ENCODE measurements around the gene HERC3.

HERC3 gene

GRCh38 chr4:88725143-88725542 lies 132.9 kb downstream of the HERC3 start:
- Histone ChIP-seq H3K4me3 (ENCODE audit: low read depth in 1 of 2, low read length in 2 of 2) (no peak overlapping the region), H3K27me3 (ENCODE audit: control insufficient read depth in 1 of 2, insufficient read depth in 2 of 2, low read length in 2 of 2) (no peaks in the 10 kb centered on the region), H3K27ac (ENCODE audit: low read depth, low read length) (no peak overlapping the region), H3K36me3 (ENCODE audit: insufficient read depth, low read length) (peaks cover 34% of the 10 kb centered on the region), H3K9ac (ENCODE audit: low read length) (no peak overlapping the region), H3K9me3 (ENCODE audit: low read length) (no peaks in the 10 kb centered on the region), H3K4me1 (ENCODE audit: insufficient read depth, low read length) (peaks cover 11% of the 10 kb centered on the region)

DNA sequence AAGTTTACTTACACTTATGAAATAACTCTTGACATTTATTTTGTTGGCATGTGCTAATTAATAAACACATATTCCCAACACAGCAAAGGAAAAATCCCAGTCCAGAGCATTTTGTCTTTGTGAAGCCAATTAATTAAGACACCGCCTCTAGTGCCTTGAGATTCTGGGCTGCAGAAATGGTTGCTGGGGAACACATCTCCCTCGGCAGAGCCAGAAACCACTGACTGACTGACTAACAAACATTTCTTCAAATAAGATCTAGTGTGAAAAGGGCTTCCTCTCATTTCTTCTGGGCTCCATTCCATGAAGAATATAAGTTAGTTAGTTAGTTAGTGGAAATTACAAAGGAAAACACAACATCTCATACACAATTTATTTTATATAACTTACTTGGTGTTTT lies 133.7 kb downstream of the HERC3 start:
- Histone ChIP-seq H3K9ac (ENCODE audit: low read length) (no peak overlapping the region), H3K36me3 (ENCODE audit: insufficient read depth, low read length) (peaks cover 43% of the 10 kb centered on the region), H3K9me3 (ENCODE audit: low read length) (no peaks in the 10 kb centered on the region), H3K4me1 (ENCODE audit: insufficient read depth, low read length) (peaks cover 3% of the 10 kb centered on the region), H3K4me3 (ENCODE audit: low read depth in 1 of 2, low read length in 2 of 2) (no peak overlapping the region), H3K27me3 (ENCODE audit: control insufficient read depth in 1 of 2, insufficient read depth in 2 of 2, low read length in 2 of 2) (no peaks in the 10 kb centered on the region), H3K27ac (ENCODE audit: low read depth, low read length) (no peak overlapping the region)

GRCh38 chr4:88728146-88728545 lies 135.9 kb downstream of the HERC3 start:
- no peak overlapping the region for H3K27ac ChIP-seq (ENCODE audit: low read depth, low read length)
- H3K4me1 ChIP-seq (ENCODE audit: insufficient read depth, low read length), result no peaks in the 10 kb centered on the region

DNA sequence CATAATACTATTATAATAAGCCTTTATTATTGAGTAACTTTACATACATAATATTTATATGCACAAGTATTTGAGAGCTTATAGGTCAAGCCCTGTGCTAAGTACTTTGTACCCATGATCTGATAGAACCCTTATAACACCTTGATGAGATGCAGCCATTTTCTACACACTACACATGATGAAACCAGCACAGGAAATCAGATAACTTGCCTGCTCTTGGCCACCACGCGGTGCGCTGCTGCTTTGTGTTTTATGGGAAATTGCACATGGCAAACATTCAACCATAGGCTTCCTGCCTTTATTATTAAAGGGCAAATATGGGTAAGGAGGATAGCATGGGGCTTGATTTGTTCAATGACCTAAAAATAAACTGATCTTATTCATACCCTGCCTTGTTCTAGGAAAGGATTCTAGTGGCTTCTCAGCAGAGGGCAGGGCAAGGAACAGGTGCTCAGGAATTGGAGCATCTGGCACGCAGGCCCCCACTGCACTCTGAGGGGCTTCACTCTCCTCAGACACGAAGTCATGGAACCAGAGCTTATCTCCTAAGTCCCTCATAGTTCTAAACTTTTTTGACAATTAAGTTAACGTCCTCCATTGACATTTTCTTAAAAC lies 137.0 kb downstream of the HERC3 start:
- Histone ChIP-seq H3K27ac (ENCODE audit: low read depth, low read length) (no peak overlapping the region), H3K4me1 (ENCODE audit: insufficient read depth, low read length) (no peaks in the 10 kb centered on the region), H3K9me3 (ENCODE audit: low read length) (no peaks in the 10 kb centered on the region), H3K9ac (ENCODE audit: low read length) (no peak overlapping the region), H3K36me3 (ENCODE audit: insufficient read depth, low read length) (peaks cover 47% of the 10 kb centered on the region), H3K4me3 (ENCODE audit: low read depth in 1 of 2, low read length in 2 of 2) (no peak overlapping the region), H3K27me3 (ENCODE audit: control insufficient read depth in 1 of 2, insufficient read depth in 2 of 2, low read length in 2 of 2) (no peaks in the 10 kb centered on the region)

More at GRCh38 chr4:88728146-88728545, 135.9 kb downstream of the HERC3 start:
- no peaks in the 10 kb centered on the region for H3K27me3 ChIP-seq (ENCODE audit: control insufficient read depth in 1 of 2, insufficient read depth in 2 of 2, low read length in 2 of 2)
- H3K9me3 ChIP-seq (ENCODE audit: low read length), result no peaks in the 10 kb centered on the region
- peaks cover 52% of the 10 kb centered on the region for H3K36me3 ChIP-seq (ENCODE audit: insufficient read depth, low read length)
- no peak overlapping the region for H3K9ac ChIP-seq (ENCODE audit: low read length)
- no peak overlapping the region for H3K4me3 ChIP-seq (ENCODE audit: low read depth in 1 of 2, low read length in 2 of 2)

GRCh38 chr4:88730811-88731210 lies 138.5 kb downstream of the HERC3 start:
- Histone ChIP-seq H3K9me3 (ENCODE audit: low read length) (no peaks in the 10 kb centered on the region), H3K4me1 (ENCODE audit: insufficient read depth, low read length) (no peaks in the 10 kb centered on the region), H3K36me3 (ENCODE audit: insufficient read depth, low read length) (peaks cover 53% of the 10 kb centered on the region), H3K27me3 (ENCODE audit: control insufficient read depth in 1 of 2, insufficient read depth in 2 of 2, low read length in 2 of 2) (no peaks in the 10 kb centered on the region), H3K9ac (ENCODE audit: low read length) (no peak overlapping the region), H3K27ac (ENCODE audit: low read depth, low read length) (no peak overlapping the region), H3K4me3 (ENCODE audit: low read depth in 1 of 2, low read length in 2 of 2) (no peak overlapping the region)

DNA sequence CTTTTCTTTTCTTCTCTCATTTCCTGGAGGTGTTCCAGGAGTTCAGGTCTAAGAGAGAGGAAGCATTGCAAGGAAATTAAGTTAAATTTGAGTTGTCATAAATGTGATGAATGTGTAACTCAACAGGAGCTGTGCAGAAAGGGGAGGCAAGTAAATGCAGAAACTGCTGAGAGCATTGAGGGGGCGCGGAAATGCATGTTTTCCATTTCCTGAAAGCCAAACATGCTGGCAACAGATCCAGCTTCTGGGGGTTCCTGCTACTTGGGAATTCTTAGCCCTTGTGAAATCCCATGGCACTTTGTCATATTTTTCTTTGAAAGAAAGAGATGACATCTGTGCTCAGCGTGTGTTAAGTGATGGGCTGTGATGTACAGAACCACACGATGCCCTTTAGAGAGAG lies 139.1 kb downstream of the HERC3 start:
- Histone ChIP-seq H3K9ac (ENCODE audit: low read length) (no peak overlapping the region), H3K36me3 (ENCODE audit: insufficient read depth, low read length) (peaks cover 52% of the 10 kb centered on the region), H3K27ac (ENCODE audit: low read depth, low read length) (no peak overlapping the region), H3K27me3 (ENCODE audit: control insufficient read depth in 1 of 2, insufficient read depth in 2 of 2, low read length in 2 of 2) (no peaks in the 10 kb centered on the region), H3K4me1 (ENCODE audit: insufficient read depth, low read length) (no peaks in the 10 kb centered on the region), H3K9me3 (ENCODE audit: low read length) (no peaks in the 10 kb centered on the region), H3K4me3 (ENCODE audit: low read depth in 1 of 2, low read length in 2 of 2) (no peak overlapping the region)

DNA sequence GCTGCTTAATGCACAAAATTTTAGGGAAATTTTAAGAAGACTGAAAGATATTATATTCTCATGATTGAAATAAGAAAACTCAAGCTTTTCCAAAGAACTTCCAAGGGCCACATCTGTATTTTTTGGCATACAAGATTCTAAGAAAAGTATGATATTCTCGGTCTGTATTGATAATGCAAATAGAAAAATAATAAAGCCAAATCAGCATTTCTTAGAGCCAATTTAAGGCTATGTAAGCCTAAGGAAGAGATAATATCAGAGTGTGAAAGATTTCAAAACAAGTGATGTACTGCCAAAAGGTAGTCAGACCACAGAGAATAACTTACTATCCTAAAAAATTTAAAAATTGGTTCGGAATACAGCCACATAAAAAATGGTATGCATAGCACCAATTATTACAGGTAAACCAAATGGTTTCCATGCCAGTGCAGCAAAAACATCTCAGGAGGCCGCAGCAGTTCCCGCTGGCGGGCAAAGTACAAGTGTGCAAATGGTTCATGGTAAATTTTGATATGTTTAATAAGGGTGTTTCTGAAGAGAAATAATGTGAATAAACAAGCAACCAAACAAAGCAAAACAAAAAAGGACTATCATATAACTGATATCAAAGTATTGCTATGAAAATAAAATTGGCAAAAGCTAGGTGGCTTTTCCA lies 140.6 kb downstream of the HERC3 start:
- H3K4me3 ChIP-seq (ENCODE audit: low read depth in 1 of 2, low read length in 2 of 2), result no peak overlapping the region
- H3K4me1 ChIP-seq (ENCODE audit: insufficient read depth, low read length), result peaks cover 9% of the 10 kb centered on the region
- peaks cover 38% of the 10 kb centered on the region for H3K36me3 ChIP-seq (ENCODE audit: insufficient read depth, low read length)
- H3K27me3 ChIP-seq (ENCODE audit: control insufficient read depth in 1 of 2, insufficient read depth in 2 of 2, low read length in 2 of 2), result no peaks in the 10 kb centered on the region
- H3K27ac ChIP-seq (ENCODE audit: low read depth, low read length), result no peak overlapping the region
- H3K9ac ChIP-seq (ENCODE audit: low read length), result no peak overlapping the region
- no peaks in the 10 kb centered on the region for H3K9me3 ChIP-seq (ENCODE audit: low read length)

DNA sequence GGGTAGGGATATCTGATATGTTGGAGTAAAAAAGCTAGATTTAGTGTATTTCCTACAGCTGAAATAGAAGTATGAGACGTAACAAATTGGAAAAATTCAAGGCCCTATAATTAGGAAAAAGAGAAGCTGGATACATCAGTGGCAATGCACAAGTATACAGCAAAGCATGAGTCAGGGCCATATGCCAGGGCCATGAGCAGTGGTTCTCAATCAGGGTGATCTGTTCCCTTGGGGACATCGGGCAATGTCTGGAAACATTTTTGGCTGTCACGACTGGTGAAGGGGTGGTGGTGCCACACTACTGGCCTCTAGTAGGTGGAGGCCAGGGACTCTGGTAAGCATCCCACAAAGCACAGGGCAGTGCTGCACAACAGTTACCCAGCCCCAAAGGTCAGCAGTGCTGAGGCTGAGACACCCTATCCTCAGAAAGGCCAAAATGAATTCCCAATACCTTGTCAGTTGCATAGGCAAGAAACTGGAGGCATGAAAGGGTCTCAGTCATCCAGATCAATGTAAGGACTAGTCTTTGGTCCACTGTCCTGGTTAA lies 142.2 kb downstream of the HERC3 start:
- H3K4me1 ChIP-seq (ENCODE audit: insufficient read depth, low read length), result peaks cover 17% of the 10 kb centered on the region
- H3K36me3 ChIP-seq (ENCODE audit: insufficient read depth, low read length), result peaks cover 40% of the 10 kb centered on the region
- H3K9me3 ChIP-seq (ENCODE audit: low read length), result no peaks in the 10 kb centered on the region
- H3K4me3 ChIP-seq (ENCODE audit: low read depth in 1 of 2, low read length in 2 of 2), result no peak overlapping the region
- H3K9ac ChIP-seq (ENCODE audit: low read length), result no peak overlapping the region
- H3K27ac ChIP-seq (ENCODE audit: low read depth, low read length), result no peak overlapping the region
- no peaks in the 10 kb centered on the region for H3K27me3 ChIP-seq (ENCODE audit: control insufficient read depth in 1 of 2, insufficient read depth in 2 of 2, low read length in 2 of 2)

- Histone ChIP-seq H3K4me1 (ENCODE audit: insufficient read depth, low read length) (peaks cover 17% of the 10 kb centered on the region), H3K27me3 (ENCODE audit: control insufficient read depth in 1 of 2, insufficient read depth in 2 of 2, low read length in 2 of 2) (no peaks in the 10 kb centered on the region), H3K4me3 (ENCODE audit: low read depth in 1 of 2, low read length in 2 of 2) (no peak overlapping the region), H3K27ac (ENCODE audit: low read depth, low read length) (no peak overlapping the region), H3K36me3 (ENCODE audit: insufficient read depth, low read length) (peaks cover 39% of the 10 kb centered on the region), H3K9ac (ENCODE audit: low read length) (no peak overlapping the region), H3K9me3 (ENCODE audit: low read length) (no peaks in the 10 kb centered on the region)
These were observed 143.3 kb downstream of the HERC3 start for GRCh38 chr4:88735564-88735963.

GRCh38 chr4:88736264-88736663 lies 144.0 kb downstream of the HERC3 start:
- H3K27ac ChIP-seq (ENCODE audit: low read depth, low read length), result no peak overlapping the region
- no peak overlapping the region for H3K4me3 ChIP-seq (ENCODE audit: low read depth in 1 of 2, low read length in 2 of 2)
- H3K4me1 ChIP-seq (ENCODE audit: insufficient read depth, low read length), result peaks cover 17% of the 10 kb centered on the region
- no peaks in the 10 kb centered on the region for H3K9me3 ChIP-seq (ENCODE audit: low read length)
- H3K27me3 ChIP-seq (ENCODE audit: control insufficient read depth in 1 of 2, insufficient read depth in 2 of 2, low read length in 2 of 2), result no peaks in the 10 kb centered on the region
- no peak overlapping the region for H3K9ac ChIP-seq (ENCODE audit: low read length)
- H3K36me3 ChIP-seq (ENCODE audit: insufficient read depth, low read length), result peaks cover 33% of the 10 kb centered on the region

DNA sequence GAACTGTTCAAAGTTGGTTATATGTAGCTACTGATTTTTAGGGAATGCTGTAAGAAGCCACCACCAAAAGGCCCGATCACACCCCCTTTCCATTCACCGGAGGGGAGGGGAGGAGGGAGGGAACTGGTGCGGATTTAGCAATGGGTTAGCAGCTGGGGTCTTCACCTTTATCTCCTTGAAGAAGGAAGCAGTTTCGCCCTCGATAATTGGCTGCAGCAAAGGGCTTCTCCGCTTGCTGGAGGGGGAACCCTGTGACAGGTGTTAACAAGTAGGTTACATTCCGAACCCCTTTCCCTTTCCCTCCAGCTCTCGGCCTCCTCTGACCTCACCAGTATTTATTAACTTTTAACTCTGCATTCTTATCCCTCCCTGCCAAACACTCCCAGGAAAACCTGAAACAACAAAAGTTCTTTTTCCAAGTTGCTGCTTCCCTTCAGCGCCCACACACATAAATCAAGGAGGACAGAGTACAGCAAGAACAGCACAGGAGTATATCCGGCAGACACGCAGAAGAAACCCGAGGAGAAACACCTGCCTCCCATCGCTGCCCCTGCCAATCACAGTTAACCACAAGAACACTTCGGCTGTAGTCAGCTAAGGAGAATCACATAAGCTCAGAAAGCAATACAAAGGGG lies 145.1 kb downstream of the HERC3 start:
- Histone ChIP-seq H3K9me3 (ENCODE audit: low read length) (no peaks in the 10 kb centered on the region), H3K36me3 (ENCODE audit: insufficient read depth, low read length) (peaks cover 29% of the 10 kb centered on the region), H3K4me1 (ENCODE audit: insufficient read depth, low read length) (peaks cover 17% of the 10 kb centered on the region), H3K27ac (ENCODE audit: low read depth, low read length) (peak overlapping the region; percentile 14), H3K4me3 (ENCODE audit: low read depth in 1 of 2, low read length in 2 of 2) (peak overlapping the region in 1 of 2 donors; percentile 10), H3K9ac (ENCODE audit: low read length) (no peak overlapping the region), H3K27me3 (ENCODE audit: control insufficient read depth in 1 of 2, insufficient read depth in 2 of 2, low read length in 2 of 2) (no peaks in the 10 kb centered on the region)

Data from muscle layer of colon (tissue), 2 donors.